ENCODE measurements around the gene WDFY2.
A peak's percentile ranks its signal among the peaks of the same experiment; 100 is the strongest.

The WDFY2 gene

DNA sequence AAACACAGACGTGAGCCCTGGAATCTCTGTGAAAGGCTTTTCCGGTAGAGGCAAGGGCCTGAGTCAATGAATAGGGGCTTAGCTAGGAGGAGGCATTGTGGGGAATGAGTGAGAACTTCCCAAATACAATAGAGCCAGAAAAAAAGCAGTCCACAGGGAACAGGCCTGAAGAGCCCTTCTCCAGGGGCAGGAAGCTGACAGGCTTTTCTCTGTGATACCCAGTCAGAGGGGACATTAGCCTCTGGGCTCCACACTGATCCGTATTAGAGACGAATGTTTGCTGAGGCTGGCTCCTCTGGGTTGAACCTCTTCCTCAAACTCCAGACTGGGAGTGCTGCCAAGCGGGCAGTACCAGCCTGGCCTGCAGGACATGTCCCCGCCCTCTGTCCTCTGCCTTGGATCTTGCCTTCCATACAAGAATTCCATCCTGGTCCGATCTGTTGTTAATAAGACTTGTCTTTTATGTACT lies 217.4 kb downstream of the WDFY2 start:
- H3K27me3 ChIP-seq (ENCODE audit: insufficient read depth, low read length, poor library complexity, severe bottlenecking) = no peaks in the 10 kb centered on the region
- TF ChIP-seq EZH2phosphoT487 (IDR thresholded peaks at IDR 0.05; ENCODE audit: borderline replicate concordance) = no peak
- TF ChIP-seq, protein P1, sequence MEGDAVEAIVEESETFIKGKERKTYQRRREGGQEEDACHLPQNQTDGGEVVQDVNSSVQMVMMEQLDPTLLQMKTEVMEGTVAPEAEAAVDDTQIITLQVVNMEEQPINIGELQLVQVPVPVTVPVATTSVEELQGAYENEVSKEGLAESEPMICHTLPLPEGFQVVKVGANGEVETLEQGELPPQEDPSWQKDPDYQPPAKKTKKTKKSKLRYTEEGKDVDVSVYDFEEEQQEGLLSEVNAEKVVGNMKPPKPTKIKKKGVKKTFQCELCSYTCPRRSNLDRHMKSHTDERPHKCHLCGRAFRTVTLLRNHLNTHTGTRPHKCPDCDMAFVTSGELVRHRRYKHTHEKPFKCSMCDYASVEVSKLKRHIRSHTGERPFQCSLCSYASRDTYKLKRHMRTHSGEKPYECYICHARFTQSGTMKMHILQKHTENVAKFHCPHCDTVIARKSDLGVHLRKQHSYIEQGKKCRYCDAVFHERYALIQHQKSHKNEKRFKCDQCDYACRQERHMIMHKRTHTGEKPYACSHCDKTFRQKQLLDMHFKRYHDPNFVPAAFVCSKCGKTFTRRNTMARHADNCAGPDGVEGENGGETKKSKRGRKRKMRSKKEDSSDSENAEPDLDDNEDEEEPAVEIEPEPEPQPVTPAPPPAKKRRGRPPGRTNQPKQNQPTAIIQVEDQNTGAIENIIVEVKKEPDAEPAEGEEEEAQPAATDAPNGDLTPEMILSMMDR (conservative IDR thresholded peaks at IDR 0.05; ENCODE audit: low read length) = no peak
- H3K79me2 ChIP-seq (ENCODE audit: insufficient read depth, low read length) = no peaks in the 10 kb centered on the region
- H3K9me3 ChIP-seq (ENCODE audit: insufficient read depth, low read depth, low read length) = no peaks in the 10 kb centered on the region
- H3K4me1 ChIP-seq (ENCODE audit: insufficient read depth, low read length, poor library complexity, severe bottlenecking) = peaks cover 19% of the 10 kb centered on the region
- no peaks in the 10 kb centered on the region for H3F3A ChIP-seq (ENCODE audit: low read depth)
- no peak overlapping the region for H3K4me3 ChIP-seq (ENCODE audit: low read length, poor library complexity, severe bottlenecking)
- H3K9ac ChIP-seq (ENCODE audit: low read depth, low read length, poor library complexity, severe bottlenecking) = no peak overlapping the region
- H3K4me2 ChIP-seq (ENCODE audit: low read depth, low read length, poor library complexity, severe bottlenecking) = no peak overlapping the region
- no peak overlapping the region for H2AFZ ChIP-seq (ENCODE audit: low read length)
- no peaks in the 10 kb centered on the region for H4K20me1 ChIP-seq (ENCODE audit: insufficient read depth, low read length, poor library complexity, severe bottlenecking)
- no peaks in the 10 kb centered on the region for H3K9me2 ChIP-seq (replicated peaks; ENCODE audit: low read depth, low read length)
- H3K36me3 ChIP-seq (ENCODE audit: insufficient read depth, low read length) = no peaks in the 10 kb centered on the region

- Histone ChIP-seq H3K4me1 (ENCODE audit: insufficient read depth, low read length, poor library complexity, severe bottlenecking) (peaks cover 19% of the 10 kb centered on the region), H4K20me1 (ENCODE audit: insufficient read depth, low read length, poor library complexity, severe bottlenecking) (no peaks in the 10 kb centered on the region)
Observed at GRCh38 chr13:51802631-51803418, 218.6 kb downstream of the WDFY2 start.

GRCh38 chr13:51803422-51804294 lies 219.4 kb downstream of the WDFY2 start, which contains the start of gene DHRS12:
TSS of gene DHRS12 (minus strand) at chr13:51804163. CDS start at chr13:51799659, 4,504 bp downstream.
- no peaks in the 10 kb centered on the region for H3K79me2 ChIP-seq (ENCODE audit: insufficient read depth, low read length)
- no peaks in the 10 kb centered on the region for H3K27me3 ChIP-seq (ENCODE audit: insufficient read depth, low read length, poor library complexity, severe bottlenecking)
- peak within 1 kb of the TSS; percentile 79 for H3K9ac ChIP-seq (ENCODE audit: low read depth, low read length, poor library complexity, severe bottlenecking)
- peak within 1 kb of the TSS; percentile 99 for H2AFZ ChIP-seq (ENCODE audit: low read length)
- TF ChIP-seq EZH2phosphoT487 (IDR thresholded peaks at IDR 0.05; ENCODE audit: borderline replicate concordance) = no peak
- TF ChIP-seq, protein P1 (conservative IDR thresholded peaks at IDR 0.05; ENCODE audit: low read length) = peak; percentile 14; the same call in 1 of the 2 replicates
- H3K9me3 ChIP-seq (ENCODE audit: insufficient read depth, low read depth, low read length) = no peaks in the 10 kb centered on the region
- no peaks in the 10 kb centered on the region for H3K36me3 ChIP-seq (ENCODE audit: insufficient read depth, low read length)
- peaks cover 19% of the 10 kb centered on the region for H3K4me1 ChIP-seq (ENCODE audit: insufficient read depth, low read length, poor library complexity, severe bottlenecking)
- no peaks in the 10 kb centered on the region for H3F3A ChIP-seq (ENCODE audit: low read depth)
- no peaks in the 10 kb centered on the region for H4K20me1 ChIP-seq (ENCODE audit: insufficient read depth, low read length, poor library complexity, severe bottlenecking)
- no peaks in the 10 kb centered on the region for H3K9me2 ChIP-seq (replicated peaks; ENCODE audit: low read depth, low read length)
- H3K4me3 ChIP-seq (ENCODE audit: low read length, poor library complexity, severe bottlenecking) = peak within 1 kb of the TSS; percentile 84
- H3K4me2 ChIP-seq (ENCODE audit: low read depth, low read length, poor library complexity, severe bottlenecking) = peak within 1 kb of the TSS; percentile 89

More at GRCh38 chr13:51802631-51803418, 218.6 kb downstream of the WDFY2 start:
- no peak for TF ChIP-seq EZH2phosphoT487 (IDR thresholded peaks at IDR 0.05; ENCODE audit: borderline replicate concordance)
- TF ChIP-seq, protein P1 (conservative IDR thresholded peaks at IDR 0.05; ENCODE audit: low read length) = no peak
- Histone ChIP-seq H3K27me3 (ENCODE audit: insufficient read depth, low read length, poor library complexity, severe bottlenecking) (no peaks in the 10 kb centered on the region), H3K4me3 (ENCODE audit: low read length, poor library complexity, severe bottlenecking) (peak overlapping the region; percentile 84), H3K9ac (ENCODE audit: low read depth, low read length, poor library complexity, severe bottlenecking) (peak overlapping the region; percentile 79), H2AFZ (ENCODE audit: low read length) (peak overlapping the region; percentile 99), H3K9me2 (replicated peaks; ENCODE audit: low read depth, low read length) (no peaks in the 10 kb centered on the region), H3F3A (ENCODE audit: low read depth) (no peaks in the 10 kb centered on the region), H3K79me2 (ENCODE audit: insufficient read depth, low read length) (no peaks in the 10 kb centered on the region), H3K36me3 (ENCODE audit: insufficient read depth, low read length) (no peaks in the 10 kb centered on the region), H3K4me2 (ENCODE audit: low read depth, low read length, poor library complexity, severe bottlenecking) (peak overlapping the region; percentile 89), H3K9me3 (ENCODE audit: insufficient read depth, low read depth, low read length) (no peaks in the 10 kb centered on the region)
